HL-60/S4 treated with phorbol 12-myristate 13-acetate at 8.2 ng/mL for 4 days and 3 days (cell line): ENCODE data around the gene NKAIN4.
"Not testable (repeated sequence)": the region's sequence is repeated elsewhere in the genome, so short reads cannot be mapped to it uniquely, and the experiment has no call there.

Source experiments
- in situ Hi-C: fragments of 300-500 bp; cut with MboI; formaldehyde crosslinking; loops from 2 replicates; pipeline ENCODE4 v1.15.0; 2022; ENCODE audit warnings: low sequenced_read_pairs

Gene NKAIN4

DNA sequence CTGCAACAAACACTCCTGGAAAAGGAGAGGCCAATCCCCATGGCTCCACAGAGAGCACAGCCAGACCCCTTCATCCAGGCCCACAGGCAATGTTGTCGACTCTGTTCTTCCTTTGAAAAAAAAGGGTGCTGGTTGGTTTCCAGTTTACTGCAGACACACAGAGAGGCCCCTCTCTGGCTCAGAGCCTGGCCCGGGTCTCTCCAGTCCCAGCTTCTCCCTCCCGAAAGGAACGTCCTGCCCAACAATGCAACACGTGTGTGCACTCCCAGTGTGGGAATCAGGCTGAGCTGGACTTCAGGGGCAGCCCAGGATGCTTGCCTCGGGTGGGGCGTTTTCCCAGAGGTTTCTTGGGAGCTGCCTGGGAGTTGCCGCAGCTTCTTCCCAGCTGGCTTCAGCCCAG lies 4.5 kb upstream of the NKAIN4 start:
- in situ Hi-C loops: no loop called here

DNA sequence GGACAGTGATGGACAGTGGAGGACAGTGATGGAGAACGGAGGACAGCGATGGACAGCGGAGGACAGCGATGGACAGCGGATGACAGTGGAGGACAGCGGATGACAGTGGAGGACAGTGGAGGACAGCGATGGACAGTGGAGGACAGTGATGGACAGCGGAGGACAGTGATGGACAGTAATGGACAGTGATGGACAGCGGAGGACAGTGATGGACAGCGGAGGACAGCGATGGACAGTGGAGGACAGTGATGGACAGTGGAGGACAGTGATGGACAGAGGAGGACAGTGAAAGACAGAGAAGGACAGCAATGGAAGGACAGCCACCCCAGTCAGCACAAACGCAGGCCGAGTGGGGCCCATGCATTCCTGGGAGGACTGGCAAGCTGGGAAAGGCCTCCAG lies 3.4 kb upstream of the NKAIN4 start:
- in situ Hi-C loops: no loop called here

- in situ Hi-C loops: no loop called here
Measured at GRCh38 chr20:63256954-63257353, 2.7 kb upstream of the NKAIN4 start.

GRCh38 chr20:63255931-63256704 lies 1.9 kb upstream of the NKAIN4 start:
- in situ Hi-C loops: no loop called here

- in situ Hi-C loops: no loop called here
Measured at GRCh38 chr20:63254606-63255384, 532 bp upstream of the NKAIN4 start.

DNA sequence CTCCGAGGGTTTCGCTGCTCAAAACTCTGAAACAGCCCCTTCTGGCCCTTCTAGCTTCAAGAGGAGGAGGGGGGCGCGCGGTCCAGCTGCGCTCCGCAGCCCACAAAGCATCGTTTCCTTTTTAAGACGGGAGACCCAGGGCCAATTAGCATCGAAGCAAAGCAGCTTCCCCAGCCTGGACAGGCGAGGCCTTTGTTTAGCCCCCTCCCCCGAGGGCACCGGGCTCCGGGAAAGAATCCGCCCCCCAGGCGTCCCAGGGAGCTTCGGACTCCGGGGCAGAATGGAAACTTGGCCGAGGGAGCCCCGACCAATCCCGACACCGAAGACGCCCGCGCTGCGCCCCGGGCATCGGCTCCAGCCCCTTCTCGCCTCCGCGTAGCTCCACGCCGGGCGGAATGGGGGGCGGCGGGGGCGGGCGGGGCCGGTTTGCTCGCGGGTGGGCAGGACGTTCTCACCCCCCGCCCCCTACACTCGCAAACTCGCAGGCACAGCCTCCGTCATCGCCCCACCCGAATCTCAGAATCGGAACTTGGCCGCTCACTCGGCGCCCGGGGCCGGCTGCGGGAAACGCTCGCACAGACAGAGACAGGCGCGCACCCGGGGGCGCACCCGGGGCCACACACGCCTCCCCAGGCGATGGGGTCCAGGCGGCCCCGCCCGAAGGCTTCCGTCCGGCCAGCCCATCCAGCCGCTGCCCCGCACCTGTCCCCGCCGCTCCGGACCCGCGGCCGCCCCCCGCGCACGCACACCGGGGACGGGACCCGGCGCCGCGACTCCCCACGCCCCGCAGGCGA lies 628 bp downstream of the NKAIN4 start:
- in situ Hi-C loops: no loop called here

GRCh38 chr20:63253065-63253437 lies 1.2 kb downstream of the NKAIN4 start:
- in situ Hi-C loops: no loop called here

GRCh38 chr20:63252284-63252711 lies 2.0 kb downstream of the NKAIN4 start:
- in situ Hi-C loops: no loop called here

GRCh38 chr20:63251350-63251749 lies 2.9 kb downstream of the NKAIN4 start:
- in situ Hi-C loops: not testable (repeated sequence)

DNA sequence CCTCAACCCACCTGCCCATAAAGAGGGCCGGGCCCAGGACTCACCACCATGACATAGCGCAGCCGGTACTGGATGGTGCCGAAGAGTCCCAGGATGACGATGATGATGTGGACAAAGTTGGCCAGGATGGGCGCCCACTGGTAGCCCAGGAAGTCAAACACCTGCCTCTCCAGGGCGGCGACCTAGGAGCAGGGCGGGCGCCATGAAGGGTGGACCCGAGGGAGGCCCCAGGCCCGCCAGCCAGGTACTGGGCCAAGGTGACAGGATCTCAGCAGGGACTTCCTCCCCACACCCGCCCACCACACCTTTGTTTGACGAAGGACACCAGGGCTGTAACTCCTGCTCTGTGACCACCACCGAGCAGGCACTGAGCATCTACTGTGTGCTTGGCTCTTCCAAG lies 4.4 kb downstream of the NKAIN4 start:
- in situ Hi-C loops: no loop called here

- in situ Hi-C loops: no loop called here
Measured at GRCh38 chr20:63248835-63249591, 5.2 kb downstream of the NKAIN4 start.

GRCh38 chr20:63247671-63248228 lies 6.5 kb downstream of the NKAIN4 start:
- in situ Hi-C loops: no loop called here

GRCh38 chr20:63246490-63247288 lies 7.6 kb downstream of the NKAIN4 start:
- in situ Hi-C loops: no loop called here

DNA sequence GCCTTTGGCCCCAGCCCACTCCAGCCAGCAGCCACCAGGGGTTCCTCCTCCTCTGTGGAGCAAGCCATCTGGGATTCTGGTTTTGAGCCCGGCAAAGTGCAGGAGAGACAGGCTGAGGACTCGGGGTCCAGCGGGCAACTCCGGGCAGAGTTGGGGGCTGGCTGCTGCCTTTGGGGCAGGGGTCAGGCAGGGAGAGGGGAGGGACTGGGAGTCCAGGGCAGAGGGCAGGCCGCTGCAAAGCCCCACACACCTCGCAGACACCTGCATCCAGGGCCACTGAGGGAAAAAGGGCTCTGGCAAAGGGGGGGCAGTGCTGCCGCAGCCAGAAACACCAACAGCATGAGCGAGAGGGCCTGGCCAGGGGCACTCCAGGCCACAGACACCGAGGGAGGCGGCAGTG lies 9.8 kb downstream of the NKAIN4 start:
- in situ Hi-C loops: no loop called here

DNA sequence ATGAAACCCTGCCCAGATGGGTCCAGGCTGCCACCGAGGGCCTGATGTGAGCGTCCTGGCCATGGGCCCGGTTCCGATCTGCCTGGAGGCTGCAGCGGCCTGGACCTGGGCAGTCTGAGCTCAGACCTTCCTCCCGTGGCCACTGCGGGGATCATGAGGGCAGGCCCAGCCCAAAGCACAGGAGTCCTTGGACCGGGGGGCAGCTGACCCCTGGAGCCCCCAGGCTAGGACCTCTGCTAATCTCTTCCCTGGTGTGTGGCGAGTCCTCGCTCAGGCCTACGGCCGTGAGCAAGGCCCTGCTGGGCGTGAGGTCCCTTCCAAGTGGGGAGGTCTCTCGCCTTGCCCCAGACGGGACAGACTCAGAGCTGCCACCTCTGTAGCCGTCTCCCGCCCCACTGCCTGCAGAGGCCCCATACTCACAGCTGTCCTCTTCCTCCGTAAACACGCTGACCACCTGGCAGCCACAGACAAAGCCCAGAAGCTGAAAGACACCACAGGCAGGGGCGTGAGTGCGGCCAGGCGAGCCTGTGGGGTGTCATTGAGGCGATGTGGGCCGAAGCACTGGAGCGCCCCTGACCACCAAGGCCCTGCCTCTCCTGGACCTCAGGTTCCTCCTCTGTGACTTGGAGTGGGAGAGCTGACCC lies 10.5 kb downstream of the NKAIN4 start:
- in situ Hi-C loops: no loop called here

GRCh38 chr20:63242736-63243135 lies 11.5 kb downstream of the NKAIN4 start:
- in situ Hi-C loops: no loop called here

DNA sequence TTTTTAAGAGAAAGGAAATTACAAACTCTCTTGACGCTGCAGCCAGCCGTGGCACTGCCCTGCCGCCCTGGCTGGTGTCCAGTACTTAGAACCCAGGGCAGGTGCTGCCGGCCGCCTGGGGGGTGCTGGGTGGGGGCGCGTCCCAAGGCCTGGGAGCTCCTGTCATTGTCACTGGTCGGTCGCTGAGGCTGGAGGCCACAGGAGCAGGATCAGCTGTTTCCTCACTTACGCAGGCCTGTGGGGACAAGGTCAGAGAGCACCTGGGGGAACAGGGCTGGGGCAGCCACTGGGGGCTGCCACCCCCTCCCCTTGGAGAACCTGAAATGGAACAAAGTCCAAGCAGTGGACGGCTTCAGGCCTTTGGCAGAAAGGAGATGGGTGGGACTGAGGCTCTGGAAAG lies 13.0 kb downstream of the NKAIN4 start:
- in situ Hi-C loops: no loop called here

DNA sequence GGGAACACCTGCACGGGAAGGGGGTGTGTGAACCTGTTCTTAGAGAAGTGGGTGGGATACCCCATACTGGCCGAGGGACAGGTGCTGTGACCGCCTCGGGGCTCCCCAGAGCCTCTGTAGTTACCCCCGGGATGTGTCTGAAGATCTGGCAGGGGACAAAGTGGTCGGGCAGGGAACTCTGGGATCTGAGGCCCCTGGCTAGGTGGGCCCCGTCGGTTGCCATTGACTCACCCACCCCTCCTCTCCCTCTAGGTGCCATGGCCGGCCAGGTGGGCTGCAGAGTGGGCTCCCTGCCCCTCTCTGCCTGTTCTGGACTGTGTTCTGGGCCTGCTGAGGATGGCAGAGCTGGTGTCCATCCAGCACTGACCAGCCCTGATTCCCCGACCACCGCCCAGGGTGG lies 14.3 kb downstream of the NKAIN4 start:
- in situ Hi-C loops: no loop called here

GRCh38 chr20:63239431-63239830 lies 14.8 kb downstream of the NKAIN4 start:
- in situ Hi-C loops: no loop called here
